GM19238 (cell line): ENCODE measurements around the gene CGNL1.

ENCODE experiments used
- DNase-seq: peaks from one replicate; pipeline ENCODE4 v3.0.0; 2011; ENCODE audit warnings: low spot score; ENCODE audit not compliant: insufficient read length

The CGNL1 gene

DNA sequence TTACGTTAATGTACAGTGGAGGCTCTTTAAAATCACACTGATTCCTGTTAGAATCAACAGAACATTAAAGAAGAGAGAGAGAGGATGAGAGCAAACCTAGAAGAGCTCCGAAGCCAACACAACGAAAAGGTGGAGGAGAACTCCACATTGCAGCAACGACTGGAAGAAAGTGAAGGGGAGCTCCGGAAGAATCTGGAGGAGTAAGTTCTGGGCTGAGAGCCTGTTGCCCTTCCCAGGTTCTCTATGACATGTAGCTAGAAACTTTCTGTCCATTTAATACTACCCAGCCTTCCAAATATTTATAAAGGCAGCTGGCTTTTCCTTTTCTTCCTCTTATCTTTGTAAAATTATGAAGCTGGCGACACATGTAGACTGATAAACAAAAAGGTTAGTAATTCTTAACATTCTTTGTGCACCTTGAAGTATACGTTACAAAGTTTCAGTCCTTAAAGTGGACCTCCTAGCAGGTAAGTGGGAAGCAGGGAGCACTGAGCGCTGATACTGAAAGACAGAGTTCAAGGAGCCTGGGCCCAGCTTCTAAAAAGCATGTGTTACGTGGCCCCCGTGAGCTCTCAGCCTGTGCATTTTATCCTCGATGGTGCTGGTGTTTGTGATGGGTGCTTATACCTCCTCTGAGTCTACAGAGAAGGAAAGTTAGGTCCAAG, 75.9 kb downstream of the CGNL1 start:
- no peak for DNase-seq

DNA sequence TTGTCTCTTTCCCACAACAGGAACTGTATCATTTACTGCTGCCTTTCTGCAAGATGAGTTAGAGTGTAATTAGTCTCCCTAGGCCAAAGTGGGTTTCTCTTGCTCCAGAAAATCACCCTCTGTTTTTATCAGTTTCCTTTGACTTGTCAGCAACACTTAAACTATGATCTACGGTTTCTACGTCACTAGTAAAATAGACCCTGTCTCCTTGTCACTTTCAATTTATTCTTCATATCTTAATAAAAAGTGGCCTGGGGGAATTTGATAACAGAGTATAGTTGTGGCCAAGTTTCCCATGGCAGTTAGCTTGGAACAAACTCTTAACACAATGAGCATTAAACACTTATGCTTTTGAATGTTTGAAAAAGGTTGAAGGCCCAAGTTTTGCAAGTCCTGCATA, 79.6 kb downstream of the CGNL1 start:
- no peak for DNase-seq

DNA sequence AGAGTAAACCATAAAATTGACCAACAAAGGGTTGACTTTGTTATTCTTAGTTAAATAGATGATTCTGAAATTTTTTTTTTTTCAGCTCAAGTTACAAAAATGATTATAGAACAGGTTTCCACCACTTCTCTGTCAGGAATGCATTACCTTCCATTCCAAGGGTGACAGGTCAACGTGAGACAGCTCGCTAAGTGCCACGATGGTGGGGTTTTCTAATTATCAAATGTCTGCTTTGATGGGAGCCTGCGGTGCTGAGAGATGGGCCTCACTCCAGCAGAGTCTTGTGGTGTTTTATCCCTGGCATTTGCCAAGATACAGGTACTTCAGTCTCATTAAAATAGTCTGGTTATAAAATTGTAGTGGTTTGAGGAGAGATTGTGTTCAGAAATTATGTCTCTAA, 80.3 kb downstream of the CGNL1 start:
- DNase-seq: no peak

- no peak for DNase-seq
These were observed 81.4 kb downstream of the CGNL1 start for GRCh38 chr15:57457726-57458125.

GRCh38 chr15:57458356-57458781, 82.1 kb downstream of the CGNL1 start:
- DNase-seq: no peak

- no peak for DNase-seq
These were observed 84.0 kb downstream of the CGNL1 start for GRCh38 chr15:57460208-57460816.

DNA sequence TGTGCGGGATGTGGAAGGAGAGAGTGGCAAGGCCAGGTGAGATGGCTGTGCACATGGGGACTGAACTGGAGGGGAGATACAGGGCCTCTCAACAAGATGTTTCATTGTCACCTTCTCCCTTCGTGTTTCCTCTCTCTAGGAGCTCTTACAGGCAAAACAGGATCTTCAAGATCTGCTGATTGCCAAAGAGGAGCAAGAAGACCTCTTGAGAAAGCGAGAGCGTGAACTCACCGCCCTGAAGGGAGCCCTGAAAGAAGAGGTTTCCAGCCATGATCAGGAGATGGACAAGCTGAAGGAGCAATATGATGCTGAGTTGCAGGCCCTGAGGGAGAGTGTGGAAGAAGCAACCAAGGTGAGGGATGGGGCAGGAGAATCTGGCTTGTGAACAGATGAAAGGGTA, 85.2 kb downstream of the CGNL1 start:
- DNase-seq: no peak

DNA sequence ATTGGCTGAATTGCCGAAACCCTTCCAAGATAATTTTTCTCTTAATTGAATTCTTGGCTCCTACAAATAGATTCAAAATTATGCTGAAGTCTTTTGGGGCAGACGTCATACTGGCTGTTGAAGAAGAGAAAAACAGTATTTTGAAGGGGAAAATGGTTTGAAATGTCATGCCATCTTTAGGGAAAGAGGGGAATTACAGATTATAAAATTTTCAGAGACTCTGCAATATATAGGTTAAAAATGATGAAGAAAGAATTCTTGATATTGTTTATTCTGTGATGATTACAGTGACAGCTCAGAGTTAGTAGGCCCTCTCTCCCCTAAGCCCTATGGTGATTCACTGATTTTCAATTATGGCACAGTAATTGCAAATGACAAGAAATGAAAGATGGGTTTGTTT, 86.1 kb downstream of the CGNL1 start:
- DNase-seq: no peak

DNA sequence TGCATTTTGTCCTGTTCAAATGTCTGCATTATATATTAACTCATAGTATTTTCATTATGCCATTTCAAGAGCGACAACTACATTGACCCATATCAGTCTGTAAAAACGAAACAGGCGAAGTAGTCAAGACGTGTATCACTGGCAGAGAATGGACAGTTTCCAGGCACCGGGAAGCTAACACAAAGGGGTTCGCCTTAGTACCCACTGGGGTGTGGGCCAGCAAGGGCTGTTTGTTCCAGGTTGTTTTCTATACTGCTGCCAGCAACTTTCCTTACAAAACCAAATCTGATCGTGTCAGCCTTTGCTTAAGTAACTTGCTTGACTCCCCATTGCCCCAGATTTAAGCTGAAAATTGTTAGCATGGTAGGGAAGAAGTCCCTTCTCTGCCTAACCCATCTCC, 87.1 kb downstream of the CGNL1 start:
- DNase-seq: no peak

DNA sequence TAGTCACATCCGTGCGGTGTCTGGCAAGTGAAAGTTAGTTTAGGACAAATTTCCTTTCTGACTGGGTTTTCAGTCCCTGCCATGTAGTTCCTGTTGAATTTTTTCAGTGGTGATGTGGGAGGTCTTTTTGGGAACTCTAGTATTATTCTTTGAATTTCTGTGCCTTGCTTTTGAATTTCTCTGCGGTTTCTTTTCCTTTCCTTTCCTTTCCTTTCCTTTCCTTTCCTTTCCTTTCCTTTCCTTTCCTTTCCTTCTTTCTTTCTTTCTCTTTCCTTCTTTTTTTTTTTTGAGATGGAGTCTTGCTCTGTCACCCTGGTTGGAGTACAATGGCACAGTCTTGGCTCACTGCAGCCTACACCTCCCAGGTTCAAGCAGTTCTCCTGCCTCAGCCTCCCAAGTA, 88.2 kb downstream of the CGNL1 start:
- no peak for DNase-seq

DNA sequence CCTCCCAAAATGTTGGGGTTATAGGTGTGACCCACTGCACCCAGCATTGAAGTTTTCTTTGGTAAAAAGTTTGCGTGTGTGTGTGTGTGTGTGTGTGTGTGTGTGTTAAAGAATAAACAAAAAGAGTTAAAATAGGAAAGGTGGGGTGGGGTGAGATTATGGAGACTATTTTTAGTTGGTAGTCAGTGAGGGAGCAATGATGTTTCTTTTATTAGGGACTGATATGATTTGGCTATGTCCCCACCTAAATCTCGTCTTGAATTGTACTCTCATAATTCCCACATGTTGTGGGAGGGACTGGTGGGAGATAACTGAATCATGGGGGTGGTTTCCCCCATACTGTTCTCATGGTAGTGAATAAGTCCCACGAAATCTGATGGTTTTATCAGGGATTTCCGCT, 92.2 kb downstream of the CGNL1 start:
- DNase-seq: no peak

DNA sequence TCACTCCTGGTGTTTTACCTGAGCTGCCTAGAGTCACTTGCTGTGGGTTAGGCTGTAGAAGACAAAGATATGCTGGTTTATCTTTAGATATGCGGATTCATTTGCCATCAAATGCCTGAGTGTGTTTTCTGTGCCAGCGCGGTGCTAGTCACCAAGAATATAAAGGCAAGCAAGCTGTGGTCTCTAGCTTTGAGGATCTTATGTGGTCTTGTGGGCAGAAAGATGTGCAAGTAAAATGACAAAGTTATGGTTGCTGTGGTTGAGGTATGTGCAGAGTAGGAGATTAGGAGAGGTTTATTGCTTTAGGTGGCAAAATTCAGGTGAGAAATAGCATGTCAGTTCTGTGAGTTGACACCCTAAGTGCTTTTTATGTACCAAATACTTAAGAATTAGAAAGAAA, 94.2 kb downstream of the CGNL1 start:
- no peak for DNase-seq

DNA sequence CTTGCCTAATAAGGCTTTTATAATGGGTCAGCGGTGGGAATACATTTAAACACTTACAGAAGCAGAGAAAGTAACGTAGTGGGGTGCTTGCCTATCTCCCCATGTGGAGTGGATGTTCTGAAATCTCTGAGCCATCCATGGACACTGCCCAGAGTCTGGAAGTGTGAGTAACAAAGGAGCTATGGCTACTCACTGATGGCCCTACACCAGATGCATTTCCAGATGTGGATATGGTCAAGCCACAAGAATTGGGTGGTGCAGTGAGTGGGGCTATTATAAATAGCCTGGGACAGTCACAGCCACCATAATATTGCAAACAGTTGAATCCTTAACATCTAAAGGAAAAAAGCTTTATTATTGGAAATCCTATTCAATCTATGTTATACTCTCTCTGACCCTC, 96.6 kb downstream of the CGNL1 start:
- DNase-seq: no peak

GRCh38 chr15:57476533-57476975, 100.2 kb downstream of the CGNL1 start:
- no peak for DNase-seq

- no peak for DNase-seq
These were observed 101.6 kb downstream of the CGNL1 start for GRCh38 chr15:57477736-57478522.

DNA sequence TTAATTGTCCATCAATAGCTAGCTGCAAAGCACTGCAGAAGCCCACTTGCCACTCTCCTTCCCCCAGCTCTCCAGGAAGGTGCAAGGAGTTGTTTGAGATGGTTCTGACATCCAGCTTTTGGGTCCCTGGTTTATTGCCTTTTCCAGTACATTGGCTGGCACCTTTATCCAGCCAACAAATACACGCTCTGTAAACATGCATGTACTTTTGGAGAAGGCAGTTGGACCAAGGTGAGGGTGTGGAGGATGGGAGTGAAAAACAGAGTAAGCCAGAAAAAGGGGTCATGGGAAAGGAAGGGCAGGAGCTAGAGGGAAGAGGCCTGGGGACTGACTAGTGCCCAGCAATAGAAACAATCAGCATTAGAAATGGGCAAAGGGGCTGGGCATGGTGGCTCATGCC, 102.7 kb downstream of the CGNL1 start:
- DNase-seq: no peak

GRCh38 chr15:57481038-57481705, 104.9 kb downstream of the CGNL1 start:
- no peak for DNase-seq

- DNase-seq: no peak
These were observed 109.6 kb downstream of the CGNL1 start for GRCh38 chr15:57485869-57486268.

GRCh38 chr15:57486833-57487232, 110.5 kb downstream of the CGNL1 start:
- DNase-seq: no peak

GRCh38 chr15:57489122-57489521, 112.8 kb downstream of the CGNL1 start:
- no peak for DNase-seq

DNA sequence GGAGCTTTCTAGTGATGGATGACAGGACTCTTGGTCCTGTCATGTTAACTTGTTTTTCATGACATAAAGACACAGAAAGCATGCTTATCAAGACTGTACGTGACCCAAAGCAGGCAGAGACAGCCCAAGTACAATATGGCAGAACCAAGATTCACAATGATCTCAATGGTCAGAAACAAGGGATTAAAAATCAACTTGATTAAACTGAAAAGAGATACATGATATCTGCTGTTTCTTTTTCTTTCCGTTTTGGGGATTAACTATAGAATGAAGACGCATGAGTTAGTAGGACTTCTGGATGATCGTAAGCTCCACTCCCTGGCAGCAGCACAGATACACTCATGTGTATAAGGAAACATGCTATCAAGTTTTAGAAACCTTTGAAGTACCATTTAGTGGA, 117.0 kb downstream of the CGNL1 start:
- DNase-seq: no peak

DNA sequence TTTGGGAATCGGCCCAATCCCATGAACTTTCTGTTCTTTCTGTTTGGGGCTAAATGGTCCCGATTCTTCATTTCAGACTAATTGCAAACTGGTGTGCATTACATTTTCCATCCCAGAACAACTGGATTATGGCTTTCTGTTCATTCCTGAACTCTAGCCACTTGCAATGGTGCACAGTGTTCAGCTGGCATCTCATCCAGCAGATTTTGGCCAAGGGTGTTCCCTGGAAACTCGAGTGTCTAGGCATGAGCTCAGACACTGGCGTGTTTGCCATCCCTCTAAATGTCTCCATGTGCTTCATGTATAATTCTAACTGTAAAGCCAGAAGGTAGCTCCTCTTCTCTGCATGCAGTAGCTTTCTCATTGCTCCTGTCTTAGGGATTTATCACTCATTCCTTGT, 118.3 kb downstream of the CGNL1 start:
- DNase-seq: no peak
